IMR-90 (cell line): ENCODE results near the gene IFNAR2. TPM values are rescaled to one million over a fixed set of nuclear protein-coding genes. Genes with fewer than 3 reads are reported as not detected.
"Not testable (repeated sequence)": the region's sequence is repeated elsewhere in the genome, so short reads cannot be mapped to it uniquely, and the experiment has no call there.

Experiments used
- ATAC-seq: fragments of 200-7000 bp; cut with Tn5 transposase; 2 replicates; pipeline ENCODE4 v1.9.1; 2020; ENCODE audit warnings: low read depth, mild to moderate bottlenecking, moderate library complexity
- BruUV-seq: library from RNA; stranded (reverse); fragments of 400-500 nt; replicated peaks from 2 replicates; lab custom pipeline; 2021; lab: Mats Ljungman, UMichigan
- CTCF ChIA-PET: fragments of 300-600 bp; formaldehyde crosslinking; extraction: SDS; loops from one replicate; lab custom pipeline; 2021; ENCODE audit warnings: antibody characterized with exemption; lab: Yijun Ruan, JAX
- POLR2A ChIA-PET: fragments of 300-600 bp; sonication (Branson Sonifier 250); formaldehyde crosslinking; loops from one replicate; lab custom pipeline; 2022; ENCODE audit warnings: antibody characterized with exemption; ENCODE audit not compliant: unreplicated experiment; lab: Charles Lee
- DNase-seq: peaks from one replicate; pipeline ENCODE4 v3.0.0; 2013
- H2AFZ ChIP-seq: replicated peaks from 2 replicates; pipeline ENCODE3; 2013; ENCODE audit warnings: low read length, mild to moderate bottlenecking; ENCODE audit not compliant: poor library complexity
- H2AK5ac ChIP-seq: 2 replicates; pipeline ENCODE4 v1.6.1; 2013; ENCODE audit warnings: low read depth, low read length, inconsistent platforms
- H2AK9ac ChIP-seq: replicated peaks from 2 replicates; pipeline ENCODE3; 2013; ENCODE audit warnings: mild to moderate bottlenecking, low read depth, low read length, moderate library complexity; ENCODE audit not compliant: poor library complexity
- H2BK120ac ChIP-seq: 2 replicates; pipeline ENCODE4 v1.6.1; 2013; ENCODE audit warnings: low read depth, low read length, inconsistent platforms
- H2BK15ac ChIP-seq: 3 replicates; pipeline ENCODE4 v1.6.1; 2013; ENCODE audit warnings: low read depth, low read length, inconsistent platforms
- H2BK20ac ChIP-seq: 2 replicates; pipeline ENCODE4 v1.6.1; 2013; ENCODE audit warnings: low read depth, mild to moderate bottlenecking, inconsistent platforms, low read length, moderate library complexity
- H2BK5ac ChIP-seq: 2 replicates; pipeline ENCODE4 v1.6.1; 2013; ENCODE audit warnings: mild to moderate bottlenecking, low read depth, low read length, inconsistent platforms; ENCODE audit not compliant: poor library complexity, severe bottlenecking
- H3K14ac ChIP-seq: replicated peaks from 2 replicates; pipeline ENCODE4 v1.6.1; 2013; ENCODE audit warnings: low read depth, low read length, inconsistent platforms
- H3K18ac ChIP-seq: 2 replicates; pipeline ENCODE4 v1.6.1; 2013; ENCODE audit warnings: low read depth, low read length, control low read depth
- H3K23ac ChIP-seq: 2 replicates; pipeline ENCODE4 v1.6.1; 2013; ENCODE audit warnings: low read depth, low read length, inconsistent platforms
- H3K27ac ChIP-seq: 2 replicates; pipeline ENCODE4 v1.5.1; 2013; ENCODE audit warnings: mild to moderate bottlenecking, control low read depth, low read length; ENCODE audit not compliant: insufficient read depth
- H3K27me3 ChIP-seq: 2 replicates; pipeline ENCODE4 v1.6.1; 2013; ENCODE audit warnings: low read length; ENCODE audit not compliant: control insufficient read depth, insufficient read depth
- H3K36me3 ChIP-seq: 2 replicates; pipeline ENCODE4 v1.6.1; 2013; ENCODE audit warnings: low read length, mixed read lengths; ENCODE audit not compliant: control insufficient read depth, insufficient read depth
- H3K4ac ChIP-seq: 2 replicates; pipeline ENCODE4 v1.6.1; 2013; ENCODE audit warnings: low read depth, low read length, inconsistent platforms
- H3K4me1 ChIP-seq: 2 replicates; pipeline ENCODE4 v1.6.1; 2013; ENCODE audit warnings: low read length, mixed read lengths; ENCODE audit not compliant: control insufficient read depth, insufficient read depth
- H3K4me2 ChIP-seq: 2 replicates; pipeline ENCODE4 v1.6.1; 2013; ENCODE audit warnings: low read depth, mild to moderate bottlenecking, control low read depth, low read length, moderate library complexity
- H3K4me3 ChIP-seq: 2 replicates; pipeline ENCODE4 v1.5.1; 2013; ENCODE audit warnings: low read depth, mild to moderate bottlenecking, control low read depth, low read length, moderate library complexity; ENCODE audit not compliant: insufficient read depth
- H3K56ac ChIP-seq: 2 replicates; pipeline ENCODE4 v1.6.1; 2013; ENCODE audit warnings: low read length, inconsistent platforms; ENCODE audit not compliant: insufficient read depth; ENCODE audit errors: extremely low read depth
- H3K79me1 ChIP-seq, 2 experiments: 2 replicates each; pipeline ENCODE4 v1.6.1; 2013; ENCODE audit warnings: low read length in 2 of 2, inconsistent platforms in 1 of 2, low read depth in 1 of 2
- H3K9ac ChIP-seq: 2 replicates; pipeline ENCODE4 v1.6.1; 2013; ENCODE audit warnings: low read depth, low read length, control low read depth
- H3K9me1 ChIP-seq: 2 replicates; pipeline ENCODE4 v1.6.1; 2013; ENCODE audit warnings: low read length, inconsistent platforms; ENCODE audit not compliant: insufficient read depth
- H3K9me3 ChIP-seq: 2 replicates; pipeline ENCODE4 v1.6.1; 2013; ENCODE audit warnings: low read length; ENCODE audit not compliant: control insufficient read depth, insufficient read depth
- H4K20me1 ChIP-seq: 2 replicates; pipeline ENCODE4 v1.6.1; 2013; ENCODE audit warnings: low read length, inconsistent platforms; ENCODE audit not compliant: insufficient read depth
- H4K5ac ChIP-seq: 2 replicates; pipeline ENCODE4 v1.6.1; 2013; ENCODE audit warnings: mild to moderate bottlenecking, low read depth, low read length, control low read depth
- H4K8ac ChIP-seq, 2 experiments: 2 replicates each; pipeline ENCODE4 v1.6.1; 2013; ENCODE audit warnings: low read depth in 2 of 2, low read length in 2 of 2, control low read depth in 1 of 2, inconsistent platforms in 1 of 2
- H4K91ac ChIP-seq: 2 replicates; pipeline ENCODE4 v1.6.1; 2013; ENCODE audit warnings: low read depth, low read length, inconsistent platforms; ENCODE audit not compliant: insufficient read depth
- WGBS, 2 experiments: methylation state at CpG; one replicate each; pipeline versions ENCODE4 v1.1.5 to v1.1.7; 2013; ENCODE audit warnings: missing lambda C conversion rate in 2 of 2; ENCODE audit not compliant: insufficient read length in 1 of 2; ENCODE audit errors: extremely low coverage in 2 of 2; 5-methylcytosine and 5-hydroxymethylcytosine counted together
- dilution Hi-C: fragments of 300-500 bp; cut with HindIII; formaldehyde crosslinking; loops from one replicate; pipeline ENCODE4 v1.14.3; 2018; ENCODE audit warnings: low sequenced_read_pairs; ENCODE audit not compliant: unreplicated experiment
- in situ Hi-C: fragments of 300-500 bp; cut with MboI; formaldehyde crosslinking; loops from 3 replicates; pipeline ENCODE4 v1.14.3; 2019; ENCODE audit warnings: low sequenced_read_pairs, inconsistent platforms, mixed read lengths
- intact Hi-C: fragments of 100-400 bp; cut with micrococcal nuclease; formaldehyde crosslinking; loops from 2 replicates; pipeline ENCODE4 v1.10.0; 2022
- polyA plus RNA-seq, 3 experiments: library from polyadenylated mRNA; depleted of rRNA; stranded (reverse); fragments of >200 nt; gene quantifications; 2 replicates each; pipeline ENCODE4 v1.2.3, GENCODE V29; 2012; ENCODE audit warnings: low replicate concordance in 1 of 3
- total RNA-seq: library from RNA; depleted of rRNA; stranded (reverse); fragments of >200 nt; gene quantifications from 2 replicates; pipeline ENCODE4 v1.2.3, GENCODE V29; 2012

Gene IFNAR2
- total and polyA plus RNA-seq, 2 of the 4 experiments (the other 2 are of a cell fraction), result 6.3 to 13.9 TPM

DNA sequence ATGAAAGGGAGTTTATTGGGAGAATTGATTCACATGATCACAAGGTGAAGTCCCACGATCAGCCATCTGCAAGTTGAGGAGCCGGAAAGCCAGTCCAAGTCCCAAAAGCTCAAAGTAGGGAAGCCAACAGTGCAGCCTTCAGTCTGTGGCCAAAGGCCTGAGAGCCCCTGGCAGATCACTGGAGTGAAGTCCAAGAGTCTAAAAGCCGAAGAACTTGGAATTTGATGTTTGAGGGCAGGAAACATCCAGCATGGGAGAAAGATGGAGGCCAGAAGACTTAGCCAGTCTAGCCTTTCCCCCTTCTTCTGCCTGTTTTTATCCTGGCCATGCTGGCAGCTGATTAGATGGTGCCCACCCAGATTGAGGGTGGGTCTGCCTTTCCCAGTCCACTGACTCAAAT lies 4.4 kb upstream of the IFNAR2 start:
- BruUV-seq, CTCF ChIA-PET, H3K4me3 ChIP-seq, H3K18ac ChIP-seq, H3K27ac ChIP-seq, H3K9me3 ChIP-seq, H3K4ac ChIP-seq, H3K9ac ChIP-seq, DNase-seq, H2BK20ac ChIP-seq, H4K20me1 ChIP-seq, H2BK5ac ChIP-seq, intact Hi-C loops, H2BK120ac ChIP-seq, H4K91ac ChIP-seq, H4K5ac ChIP-seq, H2AFZ ChIP-seq, H3K14ac ChIP-seq, H4K8ac ChIP-seq, H3K79me1 ChIP-seq, ATAC-seq, H3K36me3 ChIP-seq, H2AK9ac ChIP-seq, H2BK15ac ChIP-seq, H3K27me3 ChIP-seq, H3K56ac ChIP-seq, H3K9me1 ChIP-seq, H3K23ac ChIP-seq, H3K4me2 ChIP-seq, dilution Hi-C loops, in situ Hi-C loops, H2AK5ac ChIP-seq, H3K4me1 ChIP-seq: not testable (repeated sequence)
- 82% methylated on average over 2 of the region's 3 CpGs; no CpG with 5 or more reads in 1 of the 2 experiments for WGBS, 2 experiments
- POLR2A ChIA-PET, result interaction anchor here (0.6 kb wide), 1 partner anchor 8 kb away, joined by 9 read pairs; no protein-coding TSS in a partner anchor
